HG03469 (cell line): ENCODE results near the gene ELL2.
"Not testable (repeated sequence)": the region's sequence is repeated elsewhere in the genome, so short reads cannot be mapped to it uniquely, and the experiment has no call there.

Experiments
- ATAC-seq: cut with Tn5 transposase; IDR thresholded peaks from one replicate; pipeline ENCODE4 v1.9.1; 2021; ENCODE audit warnings: mild to moderate bottlenecking, moderate library complexity, moderate number of reproducible peaks; ENCODE audit not compliant: unreplicated experiment

The ELL2 gene

GRCh38 chr5:95931079-95931833 is 30.4 kb downstream of the ELL2 start:
- ATAC-seq, result no peak

GRCh38 chr5:95930141-95930930 is 31.3 kb downstream of the ELL2 start:
- no peak for ATAC-seq

- ATAC-seq, result no peak
Measured at GRCh38 chr5:95928724-95929253, 32.9 kb downstream of the ELL2 start.

- ATAC-seq, result peak; percentile 41
Measured at GRCh38 chr5:95927927-95928723, 33.5 kb downstream of the ELL2 start.

GRCh38 chr5:95927300-95927699 is 34.4 kb downstream of the ELL2 start:
- not testable (repeated sequence) for ATAC-seq

- peak; percentile 37 for ATAC-seq
Measured at GRCh38 chr5:95925939-95926338, 35.7 kb downstream of the ELL2 start.

- no peak for ATAC-seq
Measured at GRCh38 chr5:95925378-95925744, 36.3 kb downstream of the ELL2 start.

GRCh38 chr5:95924720-95925377 is 36.8 kb downstream of the ELL2 start:
- no peak for ATAC-seq

GRCh38 chr5:95923918-95924544 is 37.6 kb downstream of the ELL2 start:
- peak; percentile 31 for ATAC-seq

- ATAC-seq, result no peak
Measured at GRCh38 chr5:95922798-95923197, 38.9 kb downstream of the ELL2 start.

- no peak for ATAC-seq
Measured at GRCh38 chr5:95921501-95921900, 40.1 kb downstream of the ELL2 start.

- ATAC-seq, result no peak
Measured at GRCh38 chr5:95920822-95921221, 40.8 kb downstream of the ELL2 start.

GRCh38 chr5:95919658-95920057 is 42.0 kb downstream of the ELL2 start:
- no peak for ATAC-seq

GRCh38 chr5:95918421-95919006 is 43.1 kb downstream of the ELL2 start:
- no peak for ATAC-seq

GRCh38 chr5:95917207-95917606 is 44.4 kb downstream of the ELL2 start:
- no peak for ATAC-seq

- no peak for ATAC-seq
Measured at GRCh38 chr5:95916687-95917085, 45.0 kb downstream of the ELL2 start.

GRCh38 chr5:95915999-95916686 is 45.5 kb downstream of the ELL2 start:
- no peak for ATAC-seq

GRCh38 chr5:95913663-95914062 is 48.0 kb downstream of the ELL2 start:
- ATAC-seq, result no peak

- ATAC-seq, result no peak
Measured at GRCh38 chr5:95912029-95912428, 49.6 kb downstream of the ELL2 start.
